ENCODE measurements around the gene ANKS3.

ANKS3 gene

DNA sequence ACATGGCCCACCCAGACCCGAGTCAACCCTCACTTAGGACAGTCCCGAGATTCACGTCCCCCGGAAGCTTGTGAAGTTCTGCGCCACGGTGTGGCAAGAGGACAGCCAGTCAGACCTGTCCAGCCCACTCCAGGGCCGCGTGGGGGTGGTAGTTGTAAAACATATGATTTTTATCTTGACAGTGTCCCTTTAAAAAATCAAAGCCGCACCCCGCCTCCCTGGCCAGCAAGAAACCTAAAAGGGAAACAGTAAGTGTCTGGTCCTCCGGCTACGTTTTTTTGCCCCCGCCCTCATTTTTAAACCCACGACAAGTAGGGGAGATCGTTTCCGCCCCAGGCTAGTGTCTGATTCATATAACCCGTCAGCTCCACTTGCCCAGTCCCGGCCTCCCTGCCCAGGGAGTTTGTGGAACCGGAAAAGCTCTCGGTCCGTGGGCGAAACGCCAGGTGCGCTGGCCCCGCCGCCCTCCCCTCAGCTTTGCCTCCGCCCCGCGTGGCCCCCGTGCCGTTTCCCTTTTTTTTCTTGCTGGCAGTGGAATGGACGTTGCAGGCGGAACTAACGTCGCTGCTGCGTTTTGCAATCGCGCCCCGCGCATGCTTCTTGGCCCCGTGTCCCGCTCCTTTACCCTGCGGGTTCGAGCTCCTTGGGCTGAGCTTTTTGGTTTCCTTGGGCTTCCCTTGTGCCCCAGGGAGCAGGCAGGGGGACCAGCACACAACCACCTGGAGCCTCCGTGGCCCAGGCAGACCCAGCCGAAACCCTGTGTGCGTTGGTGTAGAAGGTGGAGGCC is 54.0 kb downstream of the ANKS3 start:
- ChIA-PET POLR2A (no interaction called here), CTCF (interaction anchor here (0.7 to 1.1 kb wide), 2 partner anchors 27 to 196 kb away, joined by 3 read pairs; no protein-coding TSS in a partner anchor)
- no peaks in the 10 kb centered on the region for H3K4me1 ChIP-seq (ENCODE audit: control insufficient read depth, insufficient read depth, low read length)
- TF ChIP-seq, protein P1, sequence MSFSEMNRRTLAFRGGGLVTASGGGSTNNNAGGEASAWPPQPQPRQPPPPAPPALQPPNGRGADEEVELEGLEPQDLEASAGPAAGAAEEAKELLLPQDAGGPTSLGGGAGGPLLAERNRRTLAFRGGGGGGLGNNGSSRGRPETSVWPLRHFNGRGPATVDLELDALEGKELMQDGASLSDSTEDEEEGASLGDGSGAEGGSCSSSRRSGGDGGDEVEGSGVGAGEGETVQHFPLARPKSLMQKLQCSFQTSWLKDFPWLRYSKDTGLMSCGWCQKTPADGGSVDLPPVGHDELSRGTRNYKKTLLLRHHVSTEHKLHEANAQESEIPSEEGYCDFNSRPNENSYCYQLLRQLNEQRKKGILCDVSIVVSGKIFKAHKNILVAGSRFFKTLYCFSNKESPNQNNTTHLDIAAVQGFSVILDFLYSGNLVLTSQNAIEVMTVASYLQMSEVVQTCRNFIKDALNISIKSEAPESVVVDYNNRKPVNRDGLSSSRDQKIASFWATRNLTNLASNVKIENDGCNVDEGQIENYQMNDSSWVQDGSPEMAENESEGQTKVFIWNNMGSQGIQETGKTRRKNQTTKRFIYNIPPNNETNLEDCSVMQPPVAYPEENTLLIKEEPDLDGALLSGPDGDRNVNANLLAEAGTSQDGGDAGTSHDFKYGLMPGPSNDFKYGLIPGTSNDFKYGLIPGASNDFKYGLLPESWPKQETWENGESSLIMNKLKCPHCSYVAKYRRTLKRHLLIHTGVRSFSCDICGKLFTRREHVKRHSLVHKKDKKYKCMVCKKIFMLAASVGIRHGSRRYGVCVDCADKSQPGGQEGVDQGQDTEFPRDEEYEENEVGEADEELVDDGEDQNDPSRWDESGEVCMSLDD (tag by site-specific recombination; IDR thresholded peaks at IDR 0.05): no peak
- TF ChIP-seq ZNF677 (tag by site-specific recombination; IDR thresholded peaks at IDR 0.05): peak; percentile 69
- no peak overlapping the region for H3K4me3 ChIP-seq (ENCODE audit: low read depth, low read length)
- no peaks in the 10 kb centered on the region for H3K9me3 ChIP-seq (ENCODE audit: control insufficient read depth, insufficient read depth, low read depth, low read length)
- H3K27ac ChIP-seq (ENCODE audit: extremely low read depth, low read depth, low read length): no peak overlapping the region
- peaks cover 2 to 82% of the 10 kb centered on the region in 2 experiments; a peak in 2 of 3 replicates for H3K36me3 ChIP-seq (ENCODE audit: control insufficient read depth in 2 of 2, insufficient read depth in 1 of 2, low read length in 2 of 2)

DNA sequence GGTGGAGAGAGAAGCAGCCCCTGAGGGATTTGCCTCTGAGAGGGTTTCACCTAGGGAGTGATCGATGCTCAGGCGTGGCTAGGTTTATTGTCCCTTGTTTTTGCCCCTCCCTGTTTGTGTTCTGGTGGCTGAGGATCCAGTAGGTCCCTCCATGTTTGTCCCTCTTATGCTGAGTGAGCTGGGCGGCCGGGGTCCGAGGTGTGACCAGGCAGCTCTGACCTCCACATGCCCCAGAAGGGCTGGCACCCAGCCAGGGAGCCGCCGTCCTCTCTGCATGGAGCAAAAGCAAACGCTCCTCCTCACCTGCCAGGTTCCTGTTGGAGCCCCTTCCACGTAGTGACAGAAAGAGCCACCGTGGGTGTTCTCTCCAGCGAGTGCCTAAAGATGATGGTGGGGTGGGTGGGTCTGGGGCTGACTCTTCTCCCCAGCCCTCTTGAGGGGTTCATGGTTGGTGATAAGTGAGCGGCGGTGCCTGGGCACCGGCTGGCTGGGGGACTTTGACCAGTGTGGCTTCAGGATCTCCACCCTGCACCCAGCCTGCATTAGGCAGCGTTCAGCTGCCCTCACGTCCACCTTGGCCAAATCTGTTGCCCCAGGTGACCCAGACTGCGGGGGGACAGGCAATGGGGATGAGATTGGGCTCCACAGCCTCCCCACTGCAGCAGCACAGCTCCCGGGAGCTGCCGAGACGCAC is 54.8 kb downstream of the ANKS3 start:
- CTCF ChIA-PET: no interaction called here
- Histone ChIP-seq H3K36me3 (ENCODE audit: control insufficient read depth in 2 of 2, insufficient read depth in 1 of 2, low read length in 2 of 2) (peaks cover 5 to 75% of the 10 kb centered on the region in 2 experiments; a peak in 2 of 3 replicates), H3K4me3 (ENCODE audit: low read depth, low read length) (no peak overlapping the region), H3K4me1 (ENCODE audit: control insufficient read depth, insufficient read depth, low read length) (no peaks in the 10 kb centered on the region), H3K9me3 (ENCODE audit: control insufficient read depth, insufficient read depth, low read depth, low read length) (no peaks in the 10 kb centered on the region), H3K27ac (ENCODE audit: extremely low read depth, low read depth, low read length) (no peak overlapping the region)
- TF ChIP-seq ZNF76 (tag by site-specific recombination; IDR thresholded peaks at IDR 0.05; ENCODE audit: borderline replicate concordance, low read depth) (no peak), ZNF146 (tag by site-specific recombination; IDR thresholded peaks at IDR 0.05) (no peak), ZNF530 (tag by site-specific recombination; IDR thresholded peaks at IDR 0.05; ENCODE audit: low read depth) (no peak)
- POLR2A ChIA-PET: no interaction called here

DNA sequence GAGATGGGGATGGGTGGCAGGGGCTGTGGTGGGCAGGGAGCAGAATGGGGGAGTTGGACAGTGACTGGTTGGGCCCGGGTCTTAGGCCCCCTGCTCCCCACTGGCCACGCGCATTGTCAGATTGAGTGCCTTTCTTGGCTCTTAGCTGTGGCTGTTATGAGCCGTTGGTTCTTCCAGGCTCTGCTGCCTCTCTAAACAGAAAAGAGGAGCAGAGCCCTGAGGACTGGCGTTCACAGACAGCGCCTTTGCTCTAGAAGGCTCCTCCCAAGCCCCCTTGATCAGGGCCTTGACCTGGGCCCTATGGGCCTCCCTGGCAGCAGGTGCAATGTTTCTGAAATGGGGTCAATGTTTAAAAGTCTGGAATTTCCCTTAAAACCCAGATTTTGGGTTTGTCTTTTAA is 55.5 kb downstream of the ANKS3 start:
- Histone ChIP-seq H3K4me3 (ENCODE audit: low read depth, low read length) (no peak overlapping the region), H3K36me3 (ENCODE audit: control insufficient read depth in 2 of 2, insufficient read depth in 1 of 2, low read length in 2 of 2) (peaks cover 5 to 70% of the 10 kb centered on the region in 2 experiments; a peak in 2 of 3 replicates), H3K4me1 (ENCODE audit: control insufficient read depth, insufficient read depth, low read length) (no peaks in the 10 kb centered on the region), H3K27ac (ENCODE audit: extremely low read depth, low read depth, low read length) (no peak overlapping the region), H3K9me3 (ENCODE audit: control insufficient read depth, insufficient read depth, low read depth, low read length) (no peaks in the 10 kb centered on the region)
- ChIA-PET POLR2A (no interaction called here), CTCF (no interaction called here)
- TF ChIP-seq ZNF548 (tag by site-specific recombination; IDR thresholded peaks at IDR 0.05) (no peak), MZF1 (tag by site-specific recombination; IDR thresholded peaks at IDR 0.05; ENCODE audit: borderline replicate concordance) (no peak), ZNF600 (tag by site-specific recombination; IDR thresholded peaks at IDR 0.05) (no peak)
- TF ChIP-seq, protein P2, sequence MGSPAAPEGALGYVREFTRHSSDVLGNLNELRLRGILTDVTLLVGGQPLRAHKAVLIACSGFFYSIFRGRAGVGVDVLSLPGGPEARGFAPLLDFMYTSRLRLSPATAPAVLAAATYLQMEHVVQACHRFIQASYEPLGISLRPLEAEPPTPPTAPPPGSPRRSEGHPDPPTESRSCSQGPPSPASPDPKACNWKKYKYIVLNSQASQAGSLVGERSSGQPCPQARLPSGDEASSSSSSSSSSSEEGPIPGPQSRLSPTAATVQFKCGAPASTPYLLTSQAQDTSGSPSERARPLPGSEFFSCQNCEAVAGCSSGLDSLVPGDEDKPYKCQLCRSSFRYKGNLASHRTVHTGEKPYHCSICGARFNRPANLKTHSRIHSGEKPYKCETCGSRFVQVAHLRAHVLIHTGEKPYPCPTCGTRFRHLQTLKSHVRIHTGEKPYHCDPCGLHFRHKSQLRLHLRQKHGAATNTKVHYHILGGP (tag by site-specific recombination; IDR thresholded peaks at IDR 0.05): no peak

DNA sequence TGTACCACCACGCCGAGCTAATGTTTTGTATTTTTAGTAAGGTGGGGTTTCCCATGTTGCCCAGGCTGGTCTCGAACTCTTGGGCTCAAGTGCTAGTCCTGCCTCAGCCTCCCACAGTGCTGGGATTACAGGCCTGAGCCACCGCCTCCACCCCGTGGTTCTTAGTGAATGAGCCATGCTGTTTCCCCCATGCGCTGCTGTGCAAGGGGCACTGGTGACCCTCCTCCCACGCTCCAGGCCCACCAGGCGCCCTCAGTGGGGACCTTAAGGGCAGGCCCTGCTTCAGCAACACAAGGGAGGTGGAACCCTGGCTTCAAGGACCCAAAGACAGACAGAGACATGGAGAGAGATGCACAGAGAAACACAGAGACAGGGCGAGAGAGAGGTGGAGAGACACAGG is 56.1 kb downstream of the ANKS3 start:
- CTCF ChIA-PET: no interaction called here
- no peaks in the 10 kb centered on the region for H3K9me3 ChIP-seq (ENCODE audit: control insufficient read depth, insufficient read depth, low read depth, low read length)
- POLR2A ChIA-PET: no interaction called here
- no peaks in the 10 kb centered on the region for H3K4me1 ChIP-seq (ENCODE audit: control insufficient read depth, insufficient read depth, low read length)
- peaks cover 5 to 70% of the 10 kb centered on the region in 2 experiments; a peak in 2 of 3 replicates for H3K36me3 ChIP-seq (ENCODE audit: control insufficient read depth in 2 of 2, insufficient read depth in 1 of 2, low read length in 2 of 2)
- TF ChIP-seq ZFHX2 (tag by site-specific recombination; conservative IDR thresholded peaks at IDR 0.05) (peak; percentile 40; the same call in 1 of the 2 replicates), ZIC2 (tag by site-specific recombination; IDR thresholded peaks at IDR 0.05) (peak; percentile 67), EGR2 (tag by site-specific recombination; IDR thresholded peaks at IDR 0.05; ENCODE audit: low read depth) (peak; percentile 62), HOXC10 (CRISPR knock-in tag; IDR thresholded peaks at IDR 0.05) (no peak)
- H3K27ac ChIP-seq (ENCODE audit: extremely low read depth, low read depth, low read length): no peak overlapping the region
- H3K4me3 ChIP-seq (ENCODE audit: low read depth, low read length): no peak overlapping the region
